Gastroesophageal sphincter (tissue), 4 donors: Measurements from ENCODE around the gene KYAT1. TPM values are rescaled to one million over a fixed set of nuclear protein-coding genes. Genes with fewer than 3 reads are reported as not detected.

Source experiments
- ATAC-seq: fragments of 150-250 bp; one replicate; pipeline ENCODE4 v1.9.1; 2016; ENCODE audit warnings: mild to moderate bottlenecking, moderate library complexity
- H3K27ac ChIP-seq, 4 donors: fragments of 200-600 bp; sonication (generic) in 3 of 4; 1 replicate in 3 of 4; 2 replicates in 1 of 4; pipeline ENCODE4 v1.5.1; 2016 to 2019
- H3K27me3 ChIP-seq: fragments of 200-600 bp; sonication (generic); one replicate; pipeline ENCODE4 v1.5.1; 2019
- H3K36me3 ChIP-seq, 2 donors: fragments of 200-600 bp; sonication (generic); one replicate each; pipeline ENCODE4 v1.5.1; 2019; ENCODE audit warnings: control low read depth in 1 of 2
- H3K4me1 ChIP-seq, 3 donors: fragments of 200-600 bp; sonication (generic); 1 replicate in 2 of 3; 2 replicates in 1 of 3; pipeline ENCODE4 v1.5.1; 2016 to 2019; ENCODE audit warnings: control low read depth in 2 of 3
- H3K4me3 ChIP-seq, 2 donors: fragments of 200-600 bp; sonication (generic); one replicate each; pipeline ENCODE4 v1.5.1; 2019; ENCODE audit warnings: mild to moderate bottlenecking in 1 of 2, moderate library complexity in 1 of 2
- H3K9me3 ChIP-seq, 3 donors: fragments of 200-600 bp; sonication (generic); one replicate each; pipeline ENCODE4 v1.5.1; 2017 to 2019; ENCODE audit warnings: control low read depth in 2 of 3
- EP300 ChIP-seq: sonication (generic); formaldehyde crosslinking; IDR thresholded peaks from one replicate; pipeline ENCODE4 v1.6.1; 2017; ENCODE audit warnings: antibody characterized with exemption, mild to moderate bottlenecking
- POLR2A ChIP-seq, 2 donors: fragments of 450-650 bp; IDR thresholded peaks; one replicate each; pipeline ENCODE4 v1.6.1; 2017; ENCODE audit warnings: antibody characterized with exemption in 2 of 2, mild to moderate bottlenecking in 2 of 2, moderate library complexity in 1 of 2
- POLR2AphosphoS5 ChIP-seq: sonication (generic); formaldehyde crosslinking; IDR thresholded peaks from one replicate; pipeline ENCODE4 v1.6.1; 2017; ENCODE audit warnings: antibody characterized with exemption
- WGBS, 2 donors: methylation state at CpG; one replicate each; pipeline ENCODE4 v1.1.5; 2018; ENCODE audit warnings: low coverage in 1 of 2; 5-methylcytosine and 5-hydroxymethylcytosine counted together
- total RNA-seq, 4 donors: library from RNA; depleted of rRNA; stranded (reverse); fragments of >200 nt; gene quantifications; one replicate each; pipeline ENCODE4 v1.1.0, GENCODE V29; 2016
- TF ChIP-seq, protein P1 (sequence below), 4 experiments: fragments of 200-600 bp in 2 of 4; fragments of 450-650 bp in 2 of 4; sonication (generic) in 1 of 4; IDR thresholded peaks; one replicate each; pipeline ENCODE4 v1.5.1; 2017 to 2019; ENCODE audit warnings: antibody characterized with exemption in 4 of 4, mild to moderate bottlenecking in 2 of 4, moderate library complexity in 2 of 4

The KYAT1 gene
- total RNA-seq, 4 donors from 2014 or later = 3.4 to 7.9 (median 4.8) TPM

DNA sequence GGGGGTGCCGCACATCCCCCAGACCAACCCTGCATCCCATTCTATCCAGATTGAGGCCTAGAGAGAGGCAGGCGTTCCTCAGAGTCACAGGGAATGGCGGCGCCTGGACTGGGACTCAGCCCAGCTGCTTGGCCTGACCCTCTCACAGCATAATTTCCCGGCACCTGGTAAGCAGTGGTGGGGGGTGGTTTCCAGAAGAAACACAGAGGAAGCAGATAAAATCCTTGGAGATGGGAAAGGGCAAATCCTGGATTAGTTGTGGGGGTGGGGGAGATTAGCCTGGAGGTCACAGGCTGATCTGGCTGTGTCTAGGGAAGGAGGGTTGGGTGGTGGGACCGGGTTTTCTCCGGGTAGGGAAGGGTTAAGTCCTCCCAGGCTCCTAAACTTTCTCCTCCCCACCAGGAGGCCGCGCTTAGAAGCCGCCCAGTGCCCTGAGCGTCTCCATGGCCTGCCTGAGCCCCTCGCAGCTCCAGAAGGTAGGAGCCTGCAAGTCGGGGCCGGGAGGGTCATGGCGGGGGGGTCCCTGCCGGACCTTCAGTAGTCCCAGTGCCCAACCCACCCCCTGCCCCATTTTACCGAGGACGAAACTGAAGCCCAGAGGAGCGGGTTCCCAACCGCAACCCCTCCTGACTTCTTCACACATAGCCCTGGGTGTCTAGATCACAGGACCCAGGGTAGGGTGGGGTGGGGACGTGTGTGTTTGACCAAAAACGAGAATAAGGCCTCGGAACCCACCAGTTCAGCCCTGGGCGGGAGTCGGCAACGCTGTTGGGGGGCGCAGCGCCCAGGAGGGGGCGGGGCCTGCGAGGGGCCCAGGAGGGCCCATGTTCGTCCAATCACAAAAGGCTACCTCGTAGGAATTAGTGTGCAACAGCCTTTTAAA lies 40.4 kb upstream of the KYAT1 start:
- Histone ChIP-seq H3K9me3 (no peaks in the 10 kb centered on the region), H3K27ac (peak overlapping the region; percentile 80 to 89 (median 84)), H3K27me3 (no peaks in the 10 kb centered on the region), H3K4me3 (peak overlapping the region; percentile 69 to 83), H3K4me1 (peaks cover 0 to 62% (median 26%) of the 10 kb centered on the region in 3 donors), H3K36me3 (peaks cover 0 to 25% of the 10 kb centered on the region in 2 donors)
- TF ChIP-seq POLR2AphosphoS5 (peak; percentile 17), POLR2A (IDR thresholded peaks at IDR 0.05) (peak in 1 of 2 donors; percentile 0), EP300 (no peak)
- TF ChIP-seq, protein P1, sequence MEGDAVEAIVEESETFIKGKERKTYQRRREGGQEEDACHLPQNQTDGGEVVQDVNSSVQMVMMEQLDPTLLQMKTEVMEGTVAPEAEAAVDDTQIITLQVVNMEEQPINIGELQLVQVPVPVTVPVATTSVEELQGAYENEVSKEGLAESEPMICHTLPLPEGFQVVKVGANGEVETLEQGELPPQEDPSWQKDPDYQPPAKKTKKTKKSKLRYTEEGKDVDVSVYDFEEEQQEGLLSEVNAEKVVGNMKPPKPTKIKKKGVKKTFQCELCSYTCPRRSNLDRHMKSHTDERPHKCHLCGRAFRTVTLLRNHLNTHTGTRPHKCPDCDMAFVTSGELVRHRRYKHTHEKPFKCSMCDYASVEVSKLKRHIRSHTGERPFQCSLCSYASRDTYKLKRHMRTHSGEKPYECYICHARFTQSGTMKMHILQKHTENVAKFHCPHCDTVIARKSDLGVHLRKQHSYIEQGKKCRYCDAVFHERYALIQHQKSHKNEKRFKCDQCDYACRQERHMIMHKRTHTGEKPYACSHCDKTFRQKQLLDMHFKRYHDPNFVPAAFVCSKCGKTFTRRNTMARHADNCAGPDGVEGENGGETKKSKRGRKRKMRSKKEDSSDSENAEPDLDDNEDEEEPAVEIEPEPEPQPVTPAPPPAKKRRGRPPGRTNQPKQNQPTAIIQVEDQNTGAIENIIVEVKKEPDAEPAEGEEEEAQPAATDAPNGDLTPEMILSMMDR (IDR thresholded peaks at IDR 0.05) = peak in 1 of 4 experiments; percentile 31
- ATAC-seq = peak; percentile 84
- 0 to 4% methylated on average over 3 to 7 of the region's 32 CpGs for WGBS, 2 donors

DNA sequence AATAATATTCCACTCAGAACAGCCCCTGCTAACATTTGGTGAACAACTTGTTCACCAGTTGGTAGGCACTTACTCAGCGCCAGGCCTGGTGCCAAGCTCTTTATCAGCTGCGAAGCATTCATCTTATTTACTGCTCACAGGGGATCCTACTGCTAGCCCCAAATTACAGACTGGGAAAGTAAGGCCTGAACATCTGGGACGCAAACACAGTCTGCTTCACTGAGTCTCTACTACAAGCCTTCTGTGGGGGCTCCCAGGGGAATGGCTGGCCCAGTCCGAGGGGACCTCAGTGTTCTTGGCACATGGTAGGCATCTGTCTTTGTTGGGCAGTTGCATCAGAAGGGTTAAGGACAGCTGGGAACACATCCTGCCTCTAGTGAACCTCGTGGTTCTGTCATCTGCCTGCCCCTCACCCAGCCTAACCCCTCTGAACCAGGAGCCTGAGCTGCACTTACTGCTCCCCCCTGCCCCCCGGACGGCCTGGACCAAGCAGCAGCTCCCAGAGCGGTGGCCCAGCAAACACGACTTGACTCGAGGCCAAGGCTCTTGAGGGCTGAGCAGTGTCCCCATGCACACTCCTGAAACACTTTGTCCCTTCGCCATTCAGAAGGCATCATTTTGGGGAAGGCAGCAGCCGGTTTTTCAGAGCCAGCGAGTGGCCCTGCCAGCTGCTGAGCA lies 38.8 kb upstream of the KYAT1 start, which contains the start of gene PHYHD1:
Gene PHYHD1 (plus strand): TSS at position 602 of the 678 bp plus-strand sequence. CDS start 1,342 bp downstream, outside the sequence.
- peak within 1 kb of the TSS; percentile 69 to 83 for H3K4me3 ChIP-seq
- H3K4me1 ChIP-seq = peaks cover 0 to 78% (median 41%) of the 10 kb centered on the region in 3 donors
- peak within 1 kb of the TSS; percentile 80 to 89 (median 84) for H3K27ac ChIP-seq
- no peaks in the 10 kb centered on the region for H3K9me3 ChIP-seq
- ATAC-seq = peak; percentile 4
- peaks cover 0 to 28% of the 10 kb centered on the region in 2 donors for H3K36me3 ChIP-seq
- H3K27me3 ChIP-seq = no peaks in the 10 kb centered on the region
- WGBS, 2 donors = 53 to 59% methylated on average over 3 to 8 of the region's 13 CpGs
- TF ChIP-seq, protein P1 (IDR thresholded peaks at IDR 0.05) = no peak
- TF ChIP-seq POLR2AphosphoS5 = peak; percentile 70

DNA sequence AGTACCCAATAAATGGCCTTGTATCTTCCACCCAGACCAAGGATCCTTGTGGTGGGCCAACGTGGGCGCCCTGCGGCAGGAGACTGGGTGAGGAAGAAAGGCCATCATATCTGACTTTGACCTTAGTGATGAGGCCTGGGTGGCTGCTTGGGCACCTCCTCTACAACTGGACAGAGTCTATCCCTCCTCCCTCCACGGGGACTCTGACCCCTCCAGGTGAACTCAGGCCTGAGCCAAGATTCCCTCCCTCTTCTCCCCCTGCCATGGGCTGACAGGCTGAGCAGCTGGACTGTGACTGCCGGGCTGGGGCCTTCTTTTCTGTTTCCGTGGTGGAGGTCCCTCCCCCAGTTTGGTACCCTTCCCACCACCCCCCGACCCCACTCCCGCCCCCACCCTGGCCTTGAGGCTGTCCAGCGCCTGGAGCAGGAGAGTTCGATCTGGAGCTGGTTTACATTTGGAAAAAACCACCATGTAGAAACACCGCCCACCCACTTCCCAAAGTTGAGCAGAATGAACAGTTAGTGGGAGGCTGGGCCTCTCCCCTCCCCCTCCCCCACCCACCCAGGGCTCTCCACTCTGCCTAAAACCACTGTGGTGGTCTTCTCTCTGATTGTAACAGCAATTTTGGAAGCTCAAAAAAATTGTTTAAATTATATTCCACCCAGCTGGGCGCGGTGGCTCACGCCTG lies 37.8 kb upstream of the KYAT1 start:
- ATAC-seq = no peak
- Histone ChIP-seq H3K36me3 (peaks cover 0 to 34% of the 10 kb centered on the region in 2 donors), H3K27ac (peak overlapping the region in 3 of 4 donors; percentile 56 to 89 (median 86)), H3K4me3 (no peak overlapping the region), H3K9me3 (no peaks in the 10 kb centered on the region), H3K27me3 (no peaks in the 10 kb centered on the region), H3K4me1 (peaks cover 0 to 87% (median 44%) of the 10 kb centered on the region in 3 donors)
- 0 to 63% methylated on average over 1 to 7 of the region's 14 CpGs for WGBS, 2 donors
- TF ChIP-seq POLR2AphosphoS5 = no peak
- no peak for TF ChIP-seq POLR2A (IDR thresholded peaks at IDR 0.05)
- TF ChIP-seq EP300 = no peak
- TF ChIP-seq, protein P1 (IDR thresholded peaks at IDR 0.05) = no peak

DNA sequence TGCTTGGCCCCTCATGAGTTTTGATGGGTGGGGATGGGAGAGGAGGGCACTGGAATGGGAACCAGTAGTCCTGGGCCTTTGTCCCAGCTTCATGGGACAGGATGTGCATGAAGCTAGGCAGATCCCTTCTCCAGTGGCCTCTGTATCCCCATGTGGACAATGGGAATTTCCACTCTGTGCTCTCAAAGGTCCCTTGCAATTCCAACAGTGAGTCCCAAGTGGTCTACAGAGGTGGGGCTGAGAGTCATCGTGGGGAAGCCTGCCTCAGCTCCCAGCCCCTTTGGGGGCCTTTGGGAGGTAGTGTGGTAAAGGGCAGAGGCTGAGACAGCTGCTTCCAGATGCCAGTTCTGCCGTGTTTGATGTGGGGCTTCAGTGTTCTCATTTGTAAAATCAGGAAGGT lies 37.2 kb upstream of the KYAT1 start:
- WGBS, 2 donors = 60 to 80% methylated on average over 1 of the region's 2 CpGs
- Histone ChIP-seq H3K4me1 (peaks cover 0 to 93% (median 50%) of the 10 kb centered on the region in 3 donors), H3K36me3 (peaks cover 0 to 37% of the 10 kb centered on the region in 2 donors), H3K9me3 (no peaks in the 10 kb centered on the region), H3K4me3 (no peak overlapping the region), H3K27me3 (no peaks in the 10 kb centered on the region), H3K27ac (peak overlapping the region in 3 of 4 donors; percentile 56 to 89 (median 86))
- no peak for ATAC-seq
- no peak for TF ChIP-seq POLR2A (IDR thresholded peaks at IDR 0.05)
- TF ChIP-seq, protein P1 (IDR thresholded peaks at IDR 0.05) = no peak
- TF ChIP-seq POLR2AphosphoS5 = no peak
